GM21529 (cell line): ENCODE results near the gene ASS1.

Source experiments
- ATAC-seq: cut with Tn5 transposase; IDR thresholded peaks from one replicate; pipeline ENCODE4 v1.9.1; 2021; ENCODE audit not compliant: unreplicated experiment

Gene ASS1

DNA sequence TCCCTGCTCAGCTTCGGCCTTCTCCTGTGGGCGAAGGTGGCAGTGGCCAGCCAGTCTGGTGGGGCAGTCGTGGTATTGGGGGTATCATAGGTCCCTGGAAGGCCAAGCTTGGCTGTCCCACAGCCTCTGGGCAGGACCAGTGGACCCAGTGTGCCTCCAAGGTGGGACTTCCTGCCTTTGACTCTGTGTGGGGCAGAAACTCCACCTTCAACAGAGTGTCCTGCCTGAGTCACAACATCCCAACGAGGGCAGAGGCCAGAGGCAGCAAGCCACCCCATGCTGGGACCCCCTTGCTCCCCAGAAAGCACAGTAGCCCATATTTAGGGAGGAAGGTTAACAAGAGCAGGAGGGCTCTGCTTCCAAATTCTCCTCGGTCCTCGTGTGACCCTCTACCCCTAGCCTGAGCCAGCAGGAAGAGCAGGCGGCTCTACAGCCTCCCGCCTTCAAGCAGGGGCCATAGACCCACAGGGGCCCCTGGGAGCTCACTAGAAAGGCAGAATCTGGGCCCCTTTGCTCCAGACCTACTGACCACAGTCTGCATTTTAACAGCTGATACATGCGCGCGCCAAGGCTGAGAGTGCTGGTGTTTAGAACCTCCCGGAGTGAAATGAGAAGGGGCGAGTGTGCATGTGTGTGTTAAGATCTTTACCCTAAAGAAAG is 83.0 kb downstream of the ASS1 start:
- no peak for ATAC-seq

DNA sequence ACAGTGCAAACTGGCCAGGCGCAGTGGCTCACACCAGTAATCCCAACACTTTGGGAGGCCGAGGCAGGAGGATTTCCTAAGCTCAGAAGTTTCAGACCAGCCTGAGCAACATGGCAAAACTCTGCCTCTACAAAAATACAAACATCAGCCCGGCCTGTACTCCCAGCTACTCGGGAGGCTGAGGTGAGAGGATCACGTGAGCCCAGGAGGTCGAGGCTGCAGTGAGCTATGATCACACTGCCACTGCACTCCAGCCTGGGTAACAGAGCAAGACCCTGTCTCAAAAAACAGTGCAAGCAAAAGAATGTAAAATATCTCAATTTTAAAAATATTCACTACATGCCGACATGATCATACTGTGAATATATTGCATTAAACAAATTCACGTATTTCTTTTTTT is 83.9 kb downstream of the ASS1 start:
- no peak for ATAC-seq

DNA sequence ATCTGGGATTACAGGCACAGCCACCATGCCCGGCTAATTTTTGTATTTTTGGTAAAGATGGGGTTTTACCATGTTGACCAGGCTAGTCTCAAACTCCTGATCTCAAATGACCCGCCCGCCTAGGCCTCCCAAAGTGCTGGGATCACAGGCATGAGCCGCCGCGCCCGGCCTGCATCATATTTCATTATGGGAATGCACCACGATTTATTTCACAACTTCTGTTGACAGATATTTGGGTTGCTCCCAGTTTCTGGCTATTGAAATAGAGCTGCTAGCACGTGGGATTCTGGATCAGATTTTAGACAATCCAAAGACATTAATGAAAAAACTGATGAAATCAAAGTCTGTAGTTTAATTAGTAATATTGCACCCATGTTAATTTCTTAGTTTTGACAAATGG is 86.2 kb downstream of the ASS1 start:
- no peak for ATAC-seq

DNA sequence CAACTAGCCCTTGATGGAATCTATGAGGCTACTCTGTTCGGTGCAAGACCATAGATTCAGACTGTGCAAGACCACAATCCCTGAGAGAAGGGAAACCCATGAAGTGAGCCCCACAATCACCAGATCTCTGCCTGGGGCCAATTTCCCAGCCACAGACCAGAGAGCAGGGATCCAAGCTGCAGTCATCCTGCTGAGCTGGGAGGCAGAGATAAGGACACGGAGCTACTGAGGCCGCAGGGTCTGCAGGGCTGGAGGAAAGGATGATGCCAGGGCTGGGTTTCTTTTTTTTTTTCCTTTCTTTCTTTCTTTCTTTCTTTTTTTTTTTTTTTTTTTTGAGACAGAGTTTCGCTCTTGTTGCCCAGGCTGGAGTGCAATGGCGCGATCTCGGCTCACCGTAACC is 86.9 kb downstream of the ASS1 start:
- ATAC-seq: no peak

DNA sequence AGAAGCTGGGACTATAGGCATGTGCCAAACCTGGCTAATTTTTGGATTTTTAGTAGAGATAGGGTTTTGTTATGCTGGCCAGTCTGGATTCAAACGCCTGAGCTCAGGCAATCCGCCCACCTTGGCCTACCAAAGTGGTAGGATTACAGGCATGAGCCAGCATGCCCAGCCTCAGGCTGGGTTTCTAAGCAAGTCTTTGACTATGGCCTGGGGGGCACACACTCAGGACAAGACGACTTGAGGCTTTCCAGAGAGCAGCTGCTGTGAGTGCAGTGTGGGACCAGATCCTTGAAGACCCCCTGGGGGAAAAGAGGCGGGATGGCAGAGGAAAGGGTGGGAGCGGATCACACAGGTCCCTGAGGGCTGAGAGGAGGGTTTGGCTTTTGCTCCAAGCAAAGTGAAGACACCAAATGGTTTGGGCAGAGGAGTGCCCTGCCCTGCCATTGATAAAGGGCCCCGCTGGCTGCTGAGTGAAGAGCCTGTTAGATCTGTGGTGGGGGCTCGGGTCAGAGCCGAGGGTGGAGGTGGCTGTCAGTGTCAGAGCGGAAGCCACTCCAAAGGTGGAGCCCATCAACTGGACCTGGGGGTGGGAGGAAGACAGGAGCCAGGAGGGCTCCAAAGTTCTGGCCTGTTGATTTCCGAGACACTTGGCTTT is 87.8 kb downstream of the ASS1 start:
- ATAC-seq: no peak

DNA sequence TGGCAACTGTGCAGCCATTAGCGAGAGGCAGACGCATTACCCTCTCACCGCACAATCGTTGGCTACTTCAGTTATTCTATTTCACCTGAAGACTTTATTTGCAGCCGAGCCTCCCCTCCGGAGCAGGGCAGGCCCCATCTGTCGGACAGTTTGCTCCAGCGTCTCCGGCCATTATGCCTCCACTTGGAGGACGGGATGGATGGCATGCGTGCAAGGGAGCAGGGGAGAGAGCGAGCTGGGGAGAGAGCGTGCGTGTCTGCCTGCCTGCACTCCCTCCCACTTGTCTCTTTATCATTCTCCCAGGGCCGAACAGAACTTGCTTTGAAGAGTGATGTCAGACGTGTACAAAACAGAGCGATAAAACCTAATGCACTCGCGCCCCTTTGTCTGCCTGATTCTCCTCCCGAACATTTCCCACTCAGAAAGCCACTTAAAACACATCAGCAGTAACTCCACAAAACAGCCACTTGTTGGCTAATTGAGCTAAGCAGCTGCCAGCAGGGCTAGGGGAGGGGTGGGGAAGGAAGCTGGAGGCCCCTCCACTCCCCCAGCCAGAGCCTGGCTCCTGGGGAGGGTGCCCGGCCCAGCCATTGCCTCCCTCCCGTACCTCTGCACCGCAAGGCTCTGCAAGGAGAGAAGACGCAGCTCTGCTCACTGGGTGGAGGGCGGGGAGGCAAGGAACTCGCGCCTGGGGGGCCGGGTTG is 91.2 kb downstream of the ASS1 start:
- no peak for ATAC-seq

DNA sequence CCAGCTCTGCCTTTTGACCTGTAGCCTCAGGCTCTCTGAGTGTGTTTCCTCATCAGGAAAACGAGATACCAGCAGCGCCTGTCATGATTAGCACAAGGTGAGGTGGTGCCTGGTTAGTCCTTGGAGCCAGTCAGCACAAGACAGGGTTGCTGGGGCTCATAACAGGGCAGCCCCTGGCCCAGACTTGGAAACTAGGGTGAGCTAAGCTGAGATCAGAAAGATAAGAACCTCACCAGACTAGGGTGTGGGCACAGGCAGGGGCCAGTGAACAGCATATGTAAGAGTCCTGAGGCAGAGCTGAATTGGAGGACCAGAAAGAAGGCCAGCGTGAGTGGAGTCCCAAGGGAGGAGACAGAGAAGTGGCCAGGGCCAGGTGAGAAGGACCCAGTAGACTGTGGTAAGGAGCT is 91.9 kb downstream of the ASS1 start:
- ATAC-seq: no peak

DNA sequence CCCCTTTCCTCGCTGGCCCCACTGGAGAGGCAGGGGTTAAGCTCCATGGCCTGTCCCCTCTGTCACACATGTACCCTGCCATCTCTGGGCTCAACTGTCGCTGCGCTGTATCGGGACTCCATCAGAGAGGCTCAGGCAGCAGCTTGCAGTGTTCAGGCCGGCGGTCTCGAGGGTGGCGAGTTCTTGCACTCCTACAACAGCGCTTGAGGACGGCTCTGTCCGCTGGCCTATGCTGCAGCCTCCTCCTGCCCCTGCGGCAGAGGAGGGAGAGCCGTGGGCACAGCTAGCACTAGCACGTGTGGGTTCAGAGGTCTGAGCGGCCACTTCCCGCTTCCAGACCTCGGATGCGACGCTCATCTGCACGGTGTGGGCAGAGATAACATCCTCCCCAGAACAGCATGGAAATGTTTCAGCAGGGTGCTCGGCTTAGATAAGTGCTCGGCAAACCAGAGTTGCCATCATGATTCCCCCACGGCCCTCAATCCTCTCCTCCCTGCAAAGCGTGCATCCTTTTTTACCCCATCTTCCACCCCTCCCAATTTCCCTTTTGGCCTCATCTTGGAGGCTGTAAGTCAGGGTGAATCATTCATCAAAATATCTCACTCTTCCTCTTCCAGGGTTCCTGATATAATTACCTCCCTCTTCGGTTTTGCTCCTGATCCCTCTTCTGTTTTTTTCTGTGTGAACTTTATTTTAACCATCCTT is 92.7 kb downstream of the ASS1 start:
- no peak for ATAC-seq

DNA sequence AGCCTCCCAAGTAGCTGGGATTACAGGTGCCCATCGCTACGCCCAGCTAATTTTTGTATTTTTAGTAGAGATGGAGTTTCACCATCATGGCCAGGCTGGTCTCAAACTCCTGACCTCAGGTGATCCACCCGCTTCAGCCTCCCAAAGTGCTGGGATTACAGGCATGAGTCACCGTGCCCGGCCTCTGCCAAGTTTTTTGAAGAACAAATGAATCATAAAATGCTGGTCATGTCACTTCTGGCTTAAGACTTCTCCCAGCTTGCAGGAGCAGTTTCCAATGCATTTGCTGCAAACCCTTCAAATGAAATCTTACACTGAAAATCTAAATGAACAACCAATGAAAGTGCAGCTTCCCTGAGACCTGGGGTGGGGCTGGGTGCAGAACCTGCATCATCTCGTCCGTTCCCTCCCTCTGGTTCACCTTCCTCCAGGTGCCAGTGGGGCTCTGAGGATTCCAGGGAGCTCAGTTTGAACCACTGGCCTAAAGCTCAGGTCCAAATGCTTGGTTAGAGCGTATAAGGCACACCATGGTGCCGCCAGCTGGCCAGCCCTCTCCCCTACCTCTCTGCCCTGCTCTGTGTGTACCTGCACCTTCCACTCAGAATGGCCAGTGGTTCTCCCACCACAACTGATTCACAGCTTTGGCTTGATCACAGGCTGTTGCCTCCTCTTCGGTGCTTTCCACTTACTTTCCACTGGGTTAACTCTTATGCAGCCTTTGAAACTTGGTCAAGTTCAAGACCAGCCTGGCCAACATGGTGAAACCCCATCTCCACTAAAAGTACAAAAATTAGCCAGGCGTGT is 94.9 kb downstream of the ASS1 start:
- ATAC-seq: no peak

DNA sequence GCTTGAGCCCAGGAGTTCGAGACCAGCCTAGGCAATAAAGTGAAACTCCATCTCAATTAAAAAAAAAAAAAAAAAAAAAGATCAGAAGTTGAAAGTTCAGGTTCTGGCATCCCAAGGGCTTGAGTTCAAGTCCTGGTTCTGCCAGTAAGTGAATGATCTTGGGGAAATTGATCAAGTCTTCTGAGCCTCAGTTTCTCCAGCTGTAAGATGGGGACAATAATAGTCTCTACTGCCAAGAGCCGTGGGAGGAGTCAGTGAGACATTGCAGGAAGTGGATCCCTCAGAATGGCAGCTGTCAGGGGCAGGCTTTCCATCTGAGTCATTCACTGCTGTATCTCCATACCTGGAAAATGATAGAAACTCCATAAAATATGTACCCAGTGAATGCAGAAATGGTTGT is 96.8 kb downstream of the ASS1 start:
- no peak for ATAC-seq

DNA sequence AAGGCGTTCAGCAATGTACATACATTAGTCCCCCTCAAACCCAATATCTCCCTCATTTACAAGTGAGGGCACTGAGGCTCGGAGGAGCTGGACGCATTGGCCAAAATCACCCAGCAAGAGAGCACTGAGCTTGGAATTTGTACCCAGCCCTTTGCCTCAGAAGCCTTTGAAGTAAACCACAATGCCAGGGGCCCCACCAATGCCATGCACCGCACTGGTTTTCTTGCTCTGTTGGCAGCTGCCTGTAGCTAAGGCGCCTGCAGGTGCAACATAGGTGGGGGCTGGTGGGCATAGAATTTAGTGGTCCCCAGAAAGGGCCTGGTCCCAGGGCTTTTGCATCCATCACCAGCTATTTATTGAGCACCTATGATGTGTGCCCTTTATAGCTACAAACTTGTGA is 97.3 kb downstream of the ASS1 start:
- no peak for ATAC-seq

DNA sequence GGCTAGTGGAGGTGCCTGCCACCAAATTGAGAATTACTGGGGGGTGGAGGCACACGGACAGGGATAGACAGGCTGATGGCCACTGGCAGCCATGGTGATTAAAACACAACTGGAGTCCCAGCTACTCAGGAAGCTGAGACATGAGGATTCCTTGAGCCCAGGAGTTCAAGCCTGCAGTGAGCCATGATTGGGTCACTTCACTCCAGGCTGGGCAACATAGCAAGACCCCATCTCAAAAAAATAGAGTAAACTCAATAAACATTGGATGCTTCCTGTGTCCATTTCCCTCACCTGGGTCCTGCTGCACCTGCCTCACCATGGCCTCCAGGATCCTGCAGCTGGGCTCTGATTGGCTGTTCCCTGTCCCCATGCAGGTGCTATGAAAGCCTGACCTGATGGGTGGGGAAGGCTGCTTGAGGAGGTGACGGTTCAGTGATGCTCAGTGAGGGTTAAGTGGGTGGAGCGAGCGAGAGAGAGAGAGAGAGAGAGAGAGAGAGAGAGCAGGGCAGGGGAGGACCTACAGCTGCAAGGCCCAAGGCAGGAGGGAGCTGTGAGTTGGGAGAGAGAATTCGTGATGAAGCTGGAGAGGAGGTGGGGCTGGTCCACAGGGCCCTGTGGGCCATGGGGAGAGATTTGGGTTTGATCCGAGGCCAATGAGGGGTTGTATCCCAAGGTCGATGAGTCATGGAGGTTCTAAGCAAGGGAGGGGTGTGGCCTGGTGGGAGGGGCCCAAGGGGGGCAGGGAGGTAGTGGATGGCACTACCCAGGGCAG is 97.9 kb downstream of the ASS1 start:
- ATAC-seq: no peak

DNA sequence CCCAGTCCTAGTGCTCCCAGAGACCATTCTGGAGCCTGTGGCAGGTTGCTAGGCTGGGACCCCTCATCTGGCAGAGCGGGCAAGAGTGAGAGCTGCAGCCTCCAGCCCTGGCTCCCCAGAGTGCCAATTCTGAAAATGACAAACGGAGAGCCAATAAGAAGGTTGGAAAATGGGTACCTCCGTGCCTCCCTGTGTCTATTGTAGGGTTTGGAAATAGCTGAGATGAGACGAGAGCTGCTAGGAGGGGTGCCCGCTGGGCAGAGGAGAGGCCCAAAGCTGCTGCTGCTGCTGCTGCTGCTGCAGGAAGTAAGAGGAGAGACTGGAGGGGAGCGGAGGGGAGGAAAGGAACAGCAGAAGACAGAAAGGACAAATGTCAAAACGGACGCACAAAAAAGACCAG is 98.6 kb downstream of the ASS1 start:
- ATAC-seq: no peak

DNA sequence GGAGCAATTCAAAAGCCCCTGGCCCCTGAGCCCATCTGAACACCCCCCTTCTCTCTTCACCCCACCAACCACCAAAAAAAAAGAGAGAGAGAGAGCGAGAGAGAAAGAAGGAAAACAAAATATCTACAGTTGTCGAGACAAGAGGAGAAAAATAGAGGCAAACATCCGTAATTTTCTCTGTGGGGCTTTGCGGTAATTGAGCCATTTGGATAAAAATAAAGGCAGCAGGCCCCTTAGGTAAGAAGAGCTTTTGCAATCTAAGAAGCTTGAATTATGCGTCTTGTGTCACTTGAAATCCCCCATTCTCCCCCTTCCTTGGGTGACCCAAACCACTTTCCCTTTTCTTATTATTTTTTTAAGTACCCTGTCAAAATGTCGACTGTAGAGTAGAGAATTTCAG is 99.1 kb downstream of the ASS1 start:
- ATAC-seq: no peak

DNA sequence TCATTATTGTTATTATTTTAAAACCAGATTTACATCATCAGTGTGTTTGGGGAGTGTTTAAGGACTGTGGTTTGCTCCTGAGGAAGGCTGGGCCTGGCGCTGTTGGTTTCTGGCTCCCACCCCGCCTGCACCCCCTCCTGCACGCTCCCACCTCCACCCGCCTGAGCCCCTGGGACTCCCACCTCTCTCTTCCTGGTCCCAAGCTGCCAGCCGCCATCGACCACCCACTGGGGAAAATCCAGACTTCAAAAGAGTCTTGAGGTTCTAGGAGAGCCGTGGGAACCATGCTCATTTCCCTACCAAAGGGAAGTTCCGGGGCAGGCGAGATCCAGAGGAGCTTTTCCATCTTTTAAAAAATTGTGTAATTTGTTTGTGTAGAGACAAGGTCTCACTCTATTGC is 99.6 kb downstream of the ASS1 start:
- no peak for ATAC-seq

DNA sequence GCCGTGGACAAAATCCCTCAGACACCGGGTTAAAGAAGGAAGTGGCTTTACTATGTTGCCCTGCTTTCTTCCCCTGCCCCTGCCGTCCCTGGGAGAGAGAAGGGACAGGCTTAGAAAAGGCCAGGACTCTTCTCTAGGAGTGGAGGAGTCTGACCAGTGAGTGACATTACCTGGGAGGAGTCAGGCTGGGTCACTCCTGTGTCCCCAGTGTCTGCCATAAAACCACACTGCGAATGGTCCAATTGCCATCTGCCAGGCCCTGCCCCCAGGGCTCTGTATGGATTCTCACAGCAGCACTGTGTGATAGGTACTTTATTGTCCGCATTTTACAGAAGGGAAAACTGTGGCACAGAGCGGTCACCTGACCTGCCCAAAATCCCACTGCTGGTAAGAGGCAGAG is 103.3 kb downstream of the ASS1 start:
- ATAC-seq: no peak

DNA sequence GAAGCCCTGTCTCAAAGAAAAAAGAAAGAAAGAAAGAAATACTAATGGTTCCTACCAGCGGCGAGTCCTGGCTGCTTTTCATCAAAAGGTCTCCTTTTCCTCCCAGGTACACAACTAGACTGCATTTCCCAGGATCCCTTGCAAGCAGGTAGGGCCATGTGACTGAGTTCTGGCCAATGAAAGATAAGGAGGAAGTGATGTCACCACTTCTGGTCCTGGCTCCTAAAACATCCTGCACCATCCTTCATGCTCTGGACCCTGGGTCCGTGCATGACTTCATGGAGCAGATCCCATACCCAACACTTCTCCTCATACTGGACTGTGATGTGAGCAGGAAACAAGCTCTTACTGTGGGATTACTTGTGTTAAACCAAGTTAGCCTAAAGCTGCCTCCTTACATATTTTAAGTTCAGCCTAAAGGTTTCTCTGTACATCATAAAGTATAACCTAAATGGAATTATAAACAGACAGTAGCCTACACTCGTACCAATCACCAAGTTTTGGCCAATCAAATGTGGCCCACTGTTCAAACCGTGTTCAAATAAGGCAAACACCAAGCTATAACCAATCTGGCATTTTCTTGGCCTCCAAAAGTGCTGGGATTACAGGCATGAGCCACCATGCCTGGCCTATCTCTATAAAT is 104.5 kb downstream of the ASS1 start:
- no peak for ATAC-seq
